ENCODE data around the gene STAT6. TPM values are rescaled to one million over a fixed set of nuclear protein-coding genes. Genes with fewer than 3 reads are reported as not detected.

Gene STAT6
- polyA plus RNA-seq, 1 experiment, result 79.5 TPM

DNA sequence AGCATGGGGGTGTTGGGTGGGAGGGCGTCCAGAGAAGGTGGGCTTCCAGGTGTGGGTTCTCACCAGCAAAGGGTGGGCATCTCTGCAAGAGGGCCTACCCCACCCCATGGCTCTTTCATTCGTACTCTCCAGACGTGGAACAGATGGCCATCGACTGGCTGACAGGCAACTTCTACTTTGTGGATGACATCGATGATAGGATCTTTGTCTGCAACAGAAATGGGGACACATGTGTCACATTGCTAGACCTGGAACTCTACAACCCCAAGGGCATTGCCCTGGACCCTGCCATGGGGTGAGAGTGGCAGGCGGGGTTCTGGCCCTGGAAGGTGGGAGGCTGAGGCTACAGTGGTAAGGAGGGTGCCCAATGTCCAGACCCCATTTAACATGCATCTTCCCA is 42.9 kb upstream of the STAT6 start:
- Histone ChIP-seq H3K9me3 (ENCODE audit: control insufficient read depth, insufficient read depth, low read length) (no peaks in the 10 kb centered on the region), H3K27me3 (ENCODE audit: control insufficient read depth, insufficient read depth, low read length) (no peaks in the 10 kb centered on the region), H3K27ac (ENCODE audit: low read depth, low read length) (no peak overlapping the region), H3K4me3 (ENCODE audit: low read depth, low read length) (no peak overlapping the region)
- DNase-seq (ENCODE audit: low read depth, low spot score), result no peak
- POLR2A ChIA-PET, result no interaction called here
- TF ChIP-seq, protein P1, sequence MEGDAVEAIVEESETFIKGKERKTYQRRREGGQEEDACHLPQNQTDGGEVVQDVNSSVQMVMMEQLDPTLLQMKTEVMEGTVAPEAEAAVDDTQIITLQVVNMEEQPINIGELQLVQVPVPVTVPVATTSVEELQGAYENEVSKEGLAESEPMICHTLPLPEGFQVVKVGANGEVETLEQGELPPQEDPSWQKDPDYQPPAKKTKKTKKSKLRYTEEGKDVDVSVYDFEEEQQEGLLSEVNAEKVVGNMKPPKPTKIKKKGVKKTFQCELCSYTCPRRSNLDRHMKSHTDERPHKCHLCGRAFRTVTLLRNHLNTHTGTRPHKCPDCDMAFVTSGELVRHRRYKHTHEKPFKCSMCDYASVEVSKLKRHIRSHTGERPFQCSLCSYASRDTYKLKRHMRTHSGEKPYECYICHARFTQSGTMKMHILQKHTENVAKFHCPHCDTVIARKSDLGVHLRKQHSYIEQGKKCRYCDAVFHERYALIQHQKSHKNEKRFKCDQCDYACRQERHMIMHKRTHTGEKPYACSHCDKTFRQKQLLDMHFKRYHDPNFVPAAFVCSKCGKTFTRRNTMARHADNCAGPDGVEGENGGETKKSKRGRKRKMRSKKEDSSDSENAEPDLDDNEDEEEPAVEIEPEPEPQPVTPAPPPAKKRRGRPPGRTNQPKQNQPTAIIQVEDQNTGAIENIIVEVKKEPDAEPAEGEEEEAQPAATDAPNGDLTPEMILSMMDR (IDR thresholded peaks at IDR 0.05; ENCODE audit: low read depth, low read length), result no peak
- CTCF ChIA-PET, result interaction anchor here (0.7 to 1.3 kb wide), 3 partner anchors 22 to 85 kb away, joined by 3 to 4 read pairs (median 3); no protein-coding TSS in a partner anchor

DNA sequence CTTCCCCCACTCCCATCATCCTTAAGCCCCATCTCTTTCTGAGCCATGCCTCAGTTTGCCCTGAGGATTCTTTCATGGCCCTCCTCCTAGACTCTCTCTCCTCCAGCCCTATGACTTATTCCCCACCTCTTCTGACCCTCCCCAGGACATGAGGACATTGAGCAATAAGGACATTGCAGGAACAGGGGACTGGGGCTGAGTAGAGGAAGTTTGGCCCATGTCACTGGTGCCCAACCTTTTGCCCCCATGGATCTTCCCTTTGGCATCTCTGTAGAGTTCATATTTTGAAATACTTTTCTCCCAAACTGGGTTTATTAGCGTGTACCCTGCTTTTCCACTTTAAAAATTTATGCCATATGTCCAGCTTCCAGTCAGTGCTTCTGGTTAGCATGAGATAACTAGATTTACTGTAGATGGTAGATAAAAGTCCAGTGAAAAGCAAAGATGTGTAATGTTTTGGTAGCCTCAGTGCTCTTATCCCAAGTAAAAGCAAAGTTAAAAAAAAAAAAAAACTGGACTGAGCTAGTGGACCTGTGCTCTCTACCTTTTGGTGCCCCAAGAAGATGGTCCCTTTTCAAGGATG is 42.3 kb upstream of the STAT6 start:
- Histone ChIP-seq H3K9me3 (ENCODE audit: control insufficient read depth, insufficient read depth, low read length) (no peaks in the 10 kb centered on the region), H3K27ac (ENCODE audit: low read depth, low read length) (peak overlapping the region; percentile 89), H3K27me3 (ENCODE audit: control insufficient read depth, insufficient read depth, low read length) (no peaks in the 10 kb centered on the region), H3K4me3 (ENCODE audit: low read depth, low read length) (no peak overlapping the region)
- CTCF ChIA-PET, result interaction anchor here (0.7 to 1.3 kb wide), 3 partner anchors 23 to 84 kb away, joined by 3 to 4 read pairs (median 3); no protein-coding TSS in a partner anchor
- POLR2A ChIA-PET, result no interaction called here
- TF ChIP-seq, protein P1 (IDR thresholded peaks at IDR 0.05; ENCODE audit: low read depth, low read length), result no peak
- DNase-seq (ENCODE audit: low read depth, low spot score), result no peak

DNA sequence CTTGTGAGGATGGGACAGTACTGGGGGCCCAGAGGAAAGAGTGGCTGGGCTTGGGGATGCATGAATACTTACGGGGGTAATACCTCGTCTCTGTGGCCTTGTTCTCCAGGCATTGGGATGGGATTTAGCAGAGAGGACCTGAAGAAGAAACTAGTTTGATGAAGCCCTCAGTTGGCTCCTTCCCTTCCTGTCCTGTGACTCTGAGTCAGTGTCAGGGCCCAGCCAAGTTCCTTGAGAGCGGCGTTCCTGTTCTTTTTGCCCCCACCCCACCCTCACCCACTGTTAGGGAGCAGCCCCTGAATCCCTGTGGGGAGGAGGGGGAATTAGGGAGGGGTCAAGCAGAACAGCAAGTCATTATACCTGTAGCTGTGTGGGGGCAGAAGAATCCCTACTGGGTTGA is 41.5 kb upstream of the STAT6 start:
- ChIA-PET POLR2A (interaction anchor here (1.3 to 1.8 kb wide), 2 partner anchors 14 to 25 kb away, joined by 4 to 7 read pairs; partner anchors contain the start of gene LRP1), CTCF (interaction anchor here (1.0 kb wide), 2 partner anchors 20 to 29 kb away, joined by 3 to 4 read pairs; no protein-coding TSS in a partner anchor)
- no peak for DNase-seq (ENCODE audit: low read depth, low spot score)
- TF ChIP-seq, protein P1 (IDR thresholded peaks at IDR 0.05; ENCODE audit: low read depth, low read length), result no peak
- H3K27me3 ChIP-seq (ENCODE audit: control insufficient read depth, insufficient read depth, low read length), result no peaks in the 10 kb centered on the region
- no peak overlapping the region for H3K4me3 ChIP-seq (ENCODE audit: low read depth, low read length)
- peak overlapping the region; percentile 89 for H3K27ac ChIP-seq (ENCODE audit: low read depth, low read length)
- H3K9me3 ChIP-seq (ENCODE audit: control insufficient read depth, insufficient read depth, low read length), result no peaks in the 10 kb centered on the region

DNA sequence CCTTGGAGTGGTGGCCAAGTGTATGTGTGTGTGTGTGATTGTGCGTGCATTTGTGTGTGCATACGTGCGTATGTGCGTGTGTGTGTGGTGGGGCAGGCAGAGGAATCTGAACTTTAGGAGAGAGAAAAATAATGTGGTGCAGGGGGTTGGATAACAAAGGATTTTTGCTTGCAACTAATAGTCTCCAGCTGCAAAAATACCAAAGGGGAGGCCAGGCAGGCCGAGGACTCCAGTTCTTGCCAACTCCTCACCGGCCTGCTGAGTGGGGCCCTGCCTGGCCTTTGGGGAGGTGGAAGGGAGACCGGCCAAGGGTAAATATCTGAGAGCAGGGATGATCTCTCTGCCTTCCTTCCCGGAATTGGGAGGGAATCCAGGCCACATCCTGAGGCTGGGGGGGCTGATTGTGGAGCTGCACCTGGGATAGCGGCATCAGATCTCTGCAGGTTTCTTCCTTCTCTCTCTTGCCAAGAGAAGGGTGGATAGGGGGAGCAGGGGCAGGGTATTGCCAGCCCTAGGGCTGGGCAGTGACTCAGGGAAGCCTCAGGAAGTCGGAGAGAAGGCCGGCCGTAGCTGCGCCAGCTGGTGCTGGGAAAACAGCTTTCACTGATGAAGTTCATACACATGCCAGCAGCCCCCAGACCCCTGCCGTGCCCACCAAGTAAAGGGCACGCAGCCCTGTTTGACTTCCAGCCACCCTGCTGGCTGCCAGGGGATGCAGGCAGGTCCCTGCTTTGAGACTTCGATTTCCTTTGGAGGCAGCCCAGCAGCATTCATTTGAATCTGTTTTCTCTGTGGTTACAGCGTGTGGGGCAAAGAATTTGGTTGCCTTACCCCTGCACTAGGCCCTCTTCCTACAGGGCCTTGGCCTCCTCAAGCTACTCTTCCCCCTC is 40.8 kb upstream of the STAT6 start:
- CTCF ChIA-PET, result interaction anchor here (1.0 kb wide), 2 partner anchors 20 to 28 kb away, joined by 3 to 4 read pairs; no protein-coding TSS in a partner anchor
- DNase-seq (ENCODE audit: low read depth, low spot score), result peak; percentile 56
- H3K4me3 ChIP-seq (ENCODE audit: low read depth, low read length), result no peak overlapping the region
- no peaks in the 10 kb centered on the region for H3K9me3 ChIP-seq (ENCODE audit: control insufficient read depth, insufficient read depth, low read length)
- POLR2A ChIA-PET, result interaction anchor here (1.3 to 1.8 kb wide), 2 partner anchors 13 to 24 kb away, joined by 4 to 7 read pairs; partner anchors contain the start of gene LRP1
- H3K27me3 ChIP-seq (ENCODE audit: control insufficient read depth, insufficient read depth, low read length), result no peaks in the 10 kb centered on the region
- TF ChIP-seq, protein P1 (IDR thresholded peaks at IDR 0.05; ENCODE audit: low read depth, low read length), result no peak
- peak overlapping the region; percentile 89 for H3K27ac ChIP-seq (ENCODE audit: low read depth, low read length)
